SK-N-SH (cell line): Measurements from ENCODE around the gene ANKUB1.

Experiments
- EP300 ChIP-seq, 2 experiments: IDR thresholded peaks; 2 replicates each; pipeline versions ENCODE4 v1.4.0 to v1.6.1; 2012; ENCODE audit warnings: borderline replicate concordance in 1 of 2, low read depth in 1 of 2, low read length in 1 of 2
- RXRA ChIP-seq: IDR thresholded peaks from 2 replicates; pipeline ENCODE4 v1.4.0; 2012; ENCODE audit warnings: low read depth, mild to moderate bottlenecking, borderline replicate concordance
- TF ChIP-seq, protein P1 (sequence below): fragments of 200-600 bp; sonication (generic); IDR thresholded peaks from 2 replicates; pipeline ENCODE4 v1.6.1; 2017; ENCODE audit warnings: antibody characterized with exemption, mild to moderate bottlenecking, moderate library complexity

DNA sequence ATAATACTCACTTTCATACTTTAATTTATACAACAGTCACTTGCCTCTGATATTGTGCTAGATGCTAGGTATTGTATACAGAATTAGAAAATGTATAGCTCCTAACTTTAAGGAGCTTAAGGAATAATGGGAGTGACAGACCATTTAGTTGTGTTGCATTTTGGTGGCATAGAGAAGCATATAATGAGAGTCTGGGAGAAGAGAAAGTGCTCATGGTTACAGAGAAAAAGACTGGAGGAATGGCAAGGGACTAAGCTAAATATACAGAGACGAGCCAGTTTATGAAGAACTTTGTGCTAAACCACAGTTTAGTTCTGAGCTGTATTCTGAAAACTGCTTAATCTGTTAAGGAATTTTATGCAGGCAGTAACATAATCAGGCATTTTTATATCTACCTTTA, 27.1 kb upstream of the ANKUB1 start:
- TF ChIP-seq, protein P1, sequence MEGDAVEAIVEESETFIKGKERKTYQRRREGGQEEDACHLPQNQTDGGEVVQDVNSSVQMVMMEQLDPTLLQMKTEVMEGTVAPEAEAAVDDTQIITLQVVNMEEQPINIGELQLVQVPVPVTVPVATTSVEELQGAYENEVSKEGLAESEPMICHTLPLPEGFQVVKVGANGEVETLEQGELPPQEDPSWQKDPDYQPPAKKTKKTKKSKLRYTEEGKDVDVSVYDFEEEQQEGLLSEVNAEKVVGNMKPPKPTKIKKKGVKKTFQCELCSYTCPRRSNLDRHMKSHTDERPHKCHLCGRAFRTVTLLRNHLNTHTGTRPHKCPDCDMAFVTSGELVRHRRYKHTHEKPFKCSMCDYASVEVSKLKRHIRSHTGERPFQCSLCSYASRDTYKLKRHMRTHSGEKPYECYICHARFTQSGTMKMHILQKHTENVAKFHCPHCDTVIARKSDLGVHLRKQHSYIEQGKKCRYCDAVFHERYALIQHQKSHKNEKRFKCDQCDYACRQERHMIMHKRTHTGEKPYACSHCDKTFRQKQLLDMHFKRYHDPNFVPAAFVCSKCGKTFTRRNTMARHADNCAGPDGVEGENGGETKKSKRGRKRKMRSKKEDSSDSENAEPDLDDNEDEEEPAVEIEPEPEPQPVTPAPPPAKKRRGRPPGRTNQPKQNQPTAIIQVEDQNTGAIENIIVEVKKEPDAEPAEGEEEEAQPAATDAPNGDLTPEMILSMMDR: no peak
- TF ChIP-seq RXRA (no peak), EP300 (IDR thresholded peaks at IDR 0.05; ENCODE audit: borderline replicate concordance in 1 of 2, low read depth in 1 of 2, low read length in 1 of 2) (no peak)
